ENCODE measurements around the gene TOR1A. TPM values are rescaled to one million over a fixed set of nuclear protein-coding genes. Genes with fewer than 3 reads are reported as not detected.
"Not testable (repeated sequence)": the region's sequence is repeated elsewhere in the genome, so short reads cannot be mapped to it uniquely, and the experiment has no call there.

The TOR1A gene
- total RNA-seq, 1 donor from 2014 or later = 15.5 TPM

DNA sequence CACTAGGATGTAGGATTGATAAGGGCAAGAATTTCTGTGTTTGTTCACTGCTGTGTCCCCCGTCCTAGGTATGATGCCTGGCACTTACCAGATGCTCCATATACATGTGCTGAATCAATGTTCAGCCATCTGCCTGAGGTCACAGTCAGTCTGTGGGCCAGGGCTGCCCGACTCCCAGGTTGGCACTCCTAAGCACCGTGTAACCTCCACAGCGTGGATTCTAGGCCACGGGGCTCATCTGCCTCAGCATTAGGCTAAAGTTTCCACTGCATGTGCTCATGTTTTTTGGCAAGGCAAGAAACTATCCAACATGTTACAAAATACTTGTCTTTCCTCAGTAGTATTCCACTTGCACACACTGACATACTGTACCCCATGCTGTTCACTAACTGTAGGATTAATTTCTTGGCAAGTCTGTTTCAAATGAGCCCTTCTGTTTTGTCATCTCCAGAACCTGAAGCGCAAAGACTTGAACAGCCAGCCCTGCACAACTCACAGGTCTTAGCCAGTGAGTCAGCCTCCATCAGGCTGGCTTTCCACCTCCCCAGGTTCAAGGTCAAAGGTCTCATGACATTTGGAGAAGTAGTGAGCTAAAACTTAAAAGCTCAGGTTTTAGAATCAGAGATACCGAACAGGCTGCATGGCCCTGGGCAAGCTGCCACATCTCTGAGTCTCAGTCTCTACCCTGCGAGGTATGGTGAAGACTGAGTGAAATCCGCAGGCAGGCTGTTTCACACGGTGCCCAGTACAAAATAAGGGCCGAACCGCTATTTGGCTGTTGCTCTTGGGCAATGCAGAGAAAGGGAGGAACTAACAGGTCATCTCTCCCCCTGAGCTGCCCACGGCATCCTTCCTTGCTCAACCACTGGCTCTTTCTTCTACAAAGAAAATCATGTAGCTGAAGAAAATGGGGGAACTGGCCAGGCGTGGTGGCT lies 7.2 kb downstream of the TOR1A start:
- no peak for DNase-seq

DNA sequence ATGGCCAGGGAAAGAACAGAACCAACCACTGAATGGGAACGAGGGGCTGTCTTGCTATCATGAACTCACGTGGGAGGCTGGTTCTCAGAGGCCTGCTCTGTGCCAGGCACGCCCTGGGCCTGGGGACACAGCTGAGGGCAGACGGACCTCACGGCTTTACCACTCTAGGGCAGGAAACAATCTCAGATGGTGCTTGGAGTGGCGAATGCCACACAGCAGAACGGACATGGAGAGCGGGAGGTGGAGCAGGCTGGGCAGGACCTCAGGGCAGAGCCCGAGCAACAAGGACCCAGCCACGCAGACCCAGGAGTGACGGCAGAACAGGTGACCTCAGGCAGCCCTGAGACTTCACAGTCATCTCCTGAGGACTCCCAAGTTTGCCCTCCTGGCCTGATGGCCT lies 8.7 kb downstream of the TOR1A start:
- DNase-seq = no peak

GRCh38 chr9:129814432-129815223 lies 9.3 kb downstream of the TOR1A start:
- DNase-seq = no peak

GRCh38 chr9:129813661-129814060 lies 10.3 kb downstream of the TOR1A start:
- DNase-seq = no peak

- no peak for DNase-seq
Measured at GRCh38 chr9:129812385-129812784, 11.6 kb downstream of the TOR1A start.

- DNase-seq = no peak
Measured at GRCh38 chr9:129811967-129812363, 12.0 kb downstream of the TOR1A start.

DNA sequence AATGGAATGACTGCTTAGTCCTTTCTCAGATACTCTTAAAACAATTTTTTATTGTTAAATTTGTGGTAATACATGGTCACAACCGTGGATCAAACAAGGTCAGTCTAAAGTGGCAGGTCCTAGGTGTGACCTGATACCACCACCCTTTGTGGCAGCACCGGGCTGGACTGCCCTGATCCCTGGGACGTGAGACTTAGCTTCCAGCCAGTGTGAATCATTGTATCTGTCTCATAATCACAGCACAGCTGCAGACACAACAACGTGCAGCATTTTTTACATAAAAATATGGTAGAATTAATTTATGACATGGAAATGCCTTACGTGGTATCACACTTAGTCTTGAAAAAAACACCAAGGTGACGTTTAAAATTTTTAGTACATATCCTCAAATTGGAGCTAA lies 13.1 kb downstream of the TOR1A start:
- no peak for DNase-seq

DNA sequence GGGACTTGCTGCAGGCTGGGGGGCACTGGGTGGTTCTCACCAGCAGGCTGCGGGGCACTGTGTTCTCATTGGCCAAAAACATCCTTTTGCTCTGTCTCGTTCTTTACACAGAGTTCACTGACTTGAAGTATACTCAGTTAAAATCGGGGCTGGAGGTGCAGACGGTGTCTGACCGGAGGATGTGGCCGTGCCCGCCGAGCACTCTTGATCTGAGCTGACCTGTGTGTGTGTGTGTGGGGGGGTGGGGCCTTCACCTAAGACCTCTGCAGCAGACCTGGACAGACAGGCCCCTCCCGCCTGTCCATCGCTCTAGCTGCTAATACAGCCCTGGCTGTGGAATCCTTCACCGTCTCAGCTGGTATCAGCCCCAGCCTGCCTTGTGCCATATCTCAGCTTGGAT lies 13.8 kb downstream of the TOR1A start:
- no peak for DNase-seq

GRCh38 chr9:129809346-129809745 lies 14.6 kb downstream of the TOR1A start:
- no peak for DNase-seq

DNA sequence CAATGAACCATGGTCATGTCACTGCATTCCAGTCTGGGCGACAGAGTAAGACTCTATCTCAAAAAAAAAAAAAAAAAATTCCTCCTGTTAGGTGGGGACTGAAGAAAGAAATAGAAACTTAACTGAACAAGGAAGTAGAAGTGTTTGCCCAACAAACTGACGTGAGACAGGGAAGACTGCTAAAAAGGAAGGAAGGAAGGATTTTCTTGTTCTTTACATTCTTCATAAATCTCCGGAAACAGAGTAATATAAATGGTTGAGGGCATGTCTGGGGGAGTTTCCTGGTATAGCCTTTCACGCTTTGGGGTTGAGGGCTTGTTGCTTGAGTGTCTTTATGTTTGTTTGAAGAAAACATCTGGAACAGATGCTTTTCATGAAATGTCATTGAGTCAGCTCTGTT lies 17.9 kb downstream of the TOR1A start:
- DNase-seq = no peak

DNA sequence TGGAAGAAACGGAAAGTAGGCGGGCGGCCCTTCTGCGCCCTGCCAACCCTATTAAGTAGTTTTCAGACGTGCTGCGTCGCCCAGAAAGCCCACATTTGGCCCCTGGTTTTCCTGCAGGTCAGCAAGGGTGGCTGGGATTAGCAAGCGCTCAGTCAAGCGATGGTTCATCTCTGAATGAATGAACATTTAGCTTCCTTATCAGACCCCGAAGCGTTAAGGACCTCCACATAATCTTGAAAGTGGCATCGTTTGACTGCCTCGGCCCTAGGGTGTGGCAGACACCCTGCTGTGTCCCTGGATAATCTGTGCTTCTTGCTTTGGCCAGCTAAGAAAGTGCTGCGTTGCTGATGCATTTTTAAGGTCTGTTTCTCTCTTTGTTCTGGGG lies 20.3 kb downstream of the TOR1A start:
- DNase-seq = no peak

- DNase-seq = peak; percentile 90
Measured at GRCh38 chr9:129802833-129803675, 20.9 kb downstream of the TOR1A start, which contains the start of gene TOR1B. TSS of gene TOR1B (plus strand) at chr9:129803184. CDS start at chr9:129803213, 29 bp downstream.

DNA sequence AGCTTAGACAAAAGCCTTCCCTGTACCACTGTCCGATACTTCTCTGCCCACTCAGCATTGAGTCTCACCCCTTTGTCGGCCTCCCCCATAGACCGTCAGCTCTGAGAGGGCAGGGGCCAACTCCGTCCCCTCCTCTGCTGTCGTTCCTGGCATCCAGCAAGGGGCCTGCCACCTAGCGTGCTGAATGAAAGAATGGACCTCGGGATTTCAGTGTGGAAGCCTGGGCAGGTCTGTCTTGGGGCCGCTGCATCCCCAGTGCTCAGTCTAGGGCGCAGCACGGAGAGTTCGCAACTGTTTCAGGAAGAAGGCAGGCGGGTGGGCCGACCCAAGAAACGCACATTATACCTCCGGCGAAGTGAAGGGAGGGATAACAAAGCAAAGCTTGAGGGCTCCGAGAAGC lies 22.4 kb downstream of the TOR1A start:
- DNase-seq = no peak

GRCh38 chr9:129798973-129799372 lies 25.0 kb downstream of the TOR1A start:
- DNase-seq = no peak

DNA sequence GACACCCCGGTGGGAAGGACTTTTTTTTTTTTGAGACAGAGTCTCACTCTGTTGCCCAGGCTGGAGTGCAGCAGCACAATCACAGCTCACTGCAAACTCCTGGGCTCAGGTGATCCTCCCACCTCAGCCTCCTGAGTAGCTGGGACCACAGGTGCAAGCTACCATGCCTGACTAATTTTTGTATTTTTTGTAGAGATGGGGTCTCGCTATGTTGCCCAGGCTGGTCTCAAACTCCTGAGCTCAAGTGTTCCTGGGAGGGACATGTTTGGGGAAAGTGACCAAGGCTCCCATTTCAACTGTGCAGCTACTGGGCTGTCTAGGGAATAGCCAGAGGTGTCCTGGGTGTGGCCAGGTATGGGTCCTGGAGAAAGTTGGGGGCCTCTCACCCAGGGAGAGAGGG lies 27.9 kb downstream of the TOR1A start:
- not testable (repeated sequence) for DNase-seq

- DNase-seq = no peak
Measured at GRCh38 chr9:129794549-129794948, 29.4 kb downstream of the TOR1A start.

GRCh38 chr9:129786481-129786880 lies 37.5 kb downstream of the TOR1A start:
- DNase-seq = no peak

DNA sequence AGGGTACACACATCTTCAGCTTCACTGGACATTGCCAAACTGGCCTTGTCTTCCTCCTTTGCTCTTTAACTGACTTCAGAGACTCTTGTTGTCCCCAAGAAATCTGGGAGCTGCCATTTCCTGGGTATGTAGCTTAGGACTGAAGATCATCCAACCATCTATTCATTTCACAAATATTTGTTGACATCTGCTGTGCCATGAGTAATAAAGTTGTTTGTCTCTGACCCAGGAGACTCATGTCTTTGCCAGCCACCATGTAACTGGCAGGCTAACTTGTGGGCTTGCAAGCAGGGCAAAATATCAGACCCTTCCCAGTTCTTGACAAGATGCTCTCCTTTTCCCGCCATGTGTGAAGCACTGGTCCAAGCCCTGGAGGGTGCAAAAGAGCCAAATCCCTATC lies 38.1 kb downstream of the TOR1A start:
- no peak for DNase-seq

GRCh38 chr9:129784970-129785369 lies 39.0 kb downstream of the TOR1A start:
- DNase-seq = not testable (repeated sequence)

GRCh38 chr9:129783516-129784361 lies 40.2 kb downstream of the TOR1A start:
- peak; percentile 89 for DNase-seq

DNA sequence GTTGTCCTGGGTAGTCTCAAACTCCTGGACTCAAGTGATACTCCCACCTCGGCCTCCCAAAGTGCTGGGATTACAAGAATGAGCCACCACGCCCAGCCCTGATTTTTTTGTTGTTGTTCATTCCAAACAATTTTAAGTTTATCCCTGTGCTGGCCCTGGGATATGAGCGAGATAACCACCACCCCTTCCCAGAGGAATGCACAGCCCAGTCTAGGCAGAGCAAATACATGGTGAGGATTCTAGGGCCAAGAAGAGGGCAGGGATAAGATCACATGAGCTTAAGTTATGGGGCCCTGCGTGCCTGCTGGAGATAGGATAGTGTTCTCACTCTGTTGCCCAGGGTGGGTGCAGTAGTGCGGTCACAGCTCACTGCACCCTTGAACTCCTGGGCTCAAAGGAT lies 42.0 kb downstream of the TOR1A start:
- no peak for DNase-seq

Measured in skin of body (tissue), 2 donors.